ENCODE results near the gene CTRB1.

- TF ChIP-seq EP300 (IDR thresholded peaks at IDR 0.05) (no peak), POLR2A (IDR thresholded peaks at IDR 0.05) (no peak), CTCF (IDR thresholded peaks at IDR 0.05) (no peak), POLR2AphosphoS5 (IDR thresholded peaks at IDR 0.05) (no peak)
Measured at GRCh38 chr16:75228143-75228976, 9.6 kb downstream of the CTRB1 start.
